ENCODE data around the gene IZUMO2. TPM values are rescaled to one million over a fixed set of nuclear protein-coding genes. Genes with fewer than 3 reads are reported as not detected.

IZUMO2 gene
- total and polyA plus RNA-seq, 9 of the 15 experiments (the other 6 are each of a cell fraction or from before 2014, with no cell fraction given): not detected

GRCh38 chr19:50162988-50163387, at the start of gene IZUMO2 (continued):
- no peak for TF ChIP-seq ELF2 (CRISPR knock-in tag; IDR thresholded peaks at IDR 0.05)
- TF ChIP-seq FUS (optimal IDR thresholded peaks at IDR 0.05; ENCODE audit: low read depth, low read length): no peak
- no peak for TF ChIP-seq TRIM28 (IDR thresholded peaks at IDR 0.05)
- no peak for TF ChIP-seq CHD2 (IDR thresholded peaks at IDR 0.05; ENCODE audit: low read depth, low read length)
- no peak for TF ChIP-seq HNRNPL (IDR thresholded peaks at IDR 0.05; ENCODE audit: low read depth, low read length)
- no peak for TF ChIP-seq TARDBP (IDR thresholded peaks at IDR 0.05)
- no peak for TF ChIP-seq SMAD2 (IDR thresholded peaks at IDR 0.05; ENCODE audit: low read depth, low read length)
- peak; percentile 11; the same call in 1 of the 2 replicates for TF ChIP-seq ATF7 (IDR thresholded peaks at IDR 0.05)
- TF ChIP-seq ZEB2 (IDR thresholded peaks at IDR 0.05): no peak
- TF ChIP-seq OTX1 (CRISPR knock-in tag; IDR thresholded peaks at IDR 0.05): no peak
- no peak for TF ChIP-seq CREB1 (IDR thresholded peaks at IDR 0.05)
- peak; percentile 24; the same call in 1 of the 2 replicates for TF ChIP-seq CREB1 (CRISPR knock-in tag; IDR thresholded peaks at IDR 0.05)
- no peak for TF ChIP-seq NRF1 (conservative IDR thresholded peaks at IDR 0.05 in 1 of 2, IDR thresholded peaks at IDR 0.05 in 1 of 2)
- no peak for TF ChIP-seq GTF2F1 (IDR thresholded peaks at IDR 0.05; ENCODE audit: low read depth, low read length)
- TF ChIP-seq ZNF3 (CRISPR knock-in tag; IDR thresholded peaks at IDR 0.05): no peak
- peak; percentile 62 for TF ChIP-seq MGA (IDR thresholded peaks at IDR 0.05)
- TF ChIP-seq E2F4 (CRISPR knock-in tag; IDR thresholded peaks at IDR 0.05; ENCODE audit: low read depth): no peak
- no peak for TF ChIP-seq ATF1 (CRISPR knock-in tag; IDR thresholded peaks at IDR 0.05)
- TF ChIP-seq ATF1 (tag; IDR thresholded peaks at IDR 0.05): peak; percentile 81
- no peak for TF ChIP-seq POLR2G (IDR thresholded peaks at IDR 0.05; ENCODE audit: low read depth, low read length)
- no peak for TF ChIP-seq MCM2 (IDR thresholded peaks at IDR 0.05; ENCODE audit: low read depth)
- no peak for TF ChIP-seq LARP7 (IDR thresholded peaks at IDR 0.05)
